ENCODE data around the gene DYRK4.

The DYRK4 gene

DNA sequence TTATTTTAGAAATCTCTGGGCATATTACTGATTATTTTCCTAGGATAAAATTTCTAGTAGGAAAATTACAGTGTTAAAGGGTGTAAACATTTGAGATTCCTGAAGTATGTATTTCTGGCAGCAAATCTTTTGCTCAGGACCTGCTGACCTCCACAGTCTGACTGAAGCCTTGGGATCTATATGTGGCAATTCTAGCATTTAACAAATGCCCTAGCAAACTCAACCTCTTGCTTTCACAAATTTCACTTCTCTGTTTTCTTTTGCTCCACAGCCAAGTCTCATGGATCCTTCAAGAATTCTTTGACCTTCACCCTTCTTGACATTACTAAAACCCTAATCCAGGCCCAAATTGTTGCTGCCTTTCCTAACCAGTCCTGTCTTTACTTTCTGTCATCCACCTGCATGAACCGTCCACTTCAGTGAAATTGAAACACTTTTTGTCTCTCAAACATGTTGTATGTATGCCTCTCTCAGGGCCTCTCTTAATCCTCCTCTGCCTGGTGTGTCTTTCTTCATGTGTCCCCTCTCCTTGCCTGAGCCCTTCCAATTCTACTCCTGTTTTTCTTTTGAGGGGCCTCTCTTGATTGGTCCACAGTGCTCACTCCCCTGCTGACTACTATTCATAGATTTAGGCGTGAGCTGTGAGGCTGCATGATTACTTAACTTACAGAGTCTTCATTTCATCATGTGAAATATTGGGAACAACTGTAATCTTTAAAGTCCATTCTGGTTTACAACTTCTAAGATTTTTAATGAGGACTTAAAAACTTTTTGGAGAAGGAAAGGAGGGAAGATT, 5.1 kb upstream of the DYRK4 start:
- in situ Hi-C loops (cut with HindIII; ENCODE audit: low pct_ligation_motif_present, low pct_unique_long_range_greater_than_20kb, low sequenced_read_pairs) = no loop called here
- no peak for DNase-seq

- DNase-seq = no peak
- in situ Hi-C loops (cut with HindIII; ENCODE audit: low pct_ligation_motif_present, low pct_unique_long_range_greater_than_20kb, low sequenced_read_pairs) = no loop called here
These were observed 4.4 kb upstream of the DYRK4 start for GRCh38 chr12:4557586-4557985.

DNA sequence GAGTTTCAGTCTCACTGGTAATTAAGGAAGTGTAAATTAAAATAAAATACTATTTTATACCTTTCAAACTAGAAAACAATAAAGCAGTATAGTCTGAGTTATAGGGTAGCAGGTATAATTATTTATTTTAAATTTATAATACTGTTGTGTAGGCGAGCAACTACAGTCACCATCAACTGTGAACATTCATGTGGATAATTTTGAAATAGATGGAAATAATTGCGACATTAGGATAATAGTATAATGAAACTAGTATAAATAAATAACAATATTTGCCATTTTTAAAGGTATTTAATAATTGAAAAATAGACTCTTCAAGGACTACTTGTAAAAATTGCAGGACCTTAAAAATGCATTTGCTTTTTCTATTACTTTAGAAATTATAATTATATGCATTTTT, 3.8 kb upstream of the DYRK4 start:
- no peak for DNase-seq
- in situ Hi-C loops (cut with HindIII; ENCODE audit: low pct_ligation_motif_present, low pct_unique_long_range_greater_than_20kb, low sequenced_read_pairs) = no loop called here

- in situ Hi-C loops (cut with HindIII; ENCODE audit: low pct_ligation_motif_present, low pct_unique_long_range_greater_than_20kb, low sequenced_read_pairs) = no loop called here
- DNase-seq = no peak
These were observed 1.3 kb downstream of the DYRK4 start for GRCh38 chr12:4563336-4563735.

GRCh38 chr12:4564818-4565217, 2.8 kb downstream of the DYRK4 start:
- no peak for DNase-seq
- in situ Hi-C loops (cut with HindIII; ENCODE audit: low pct_ligation_motif_present, low pct_unique_long_range_greater_than_20kb, low sequenced_read_pairs) = no loop called here

DNA sequence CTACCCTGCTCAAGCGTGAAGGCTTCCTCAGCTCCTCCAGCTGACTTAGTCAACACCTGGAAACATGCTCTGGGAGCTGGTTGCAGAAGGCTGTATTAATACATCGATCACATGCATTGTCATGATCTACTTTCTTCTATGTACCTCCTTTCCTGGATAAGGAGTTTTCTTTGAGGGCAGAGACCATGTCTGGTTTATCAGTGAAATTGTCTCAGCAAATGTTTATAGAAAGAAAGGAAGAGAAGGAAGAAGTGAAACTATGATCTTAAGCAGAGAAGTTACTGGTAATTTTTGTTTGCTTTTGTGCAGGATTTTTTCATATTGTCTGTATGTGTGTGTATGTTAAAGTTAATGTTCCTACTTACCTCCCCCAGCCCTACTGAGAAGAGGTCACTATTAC, 4.5 kb downstream of the DYRK4 start:
- in situ Hi-C loops (cut with HindIII; ENCODE audit: low pct_ligation_motif_present, low pct_unique_long_range_greater_than_20kb, low sequenced_read_pairs) = no loop called here
- DNase-seq = no peak

- no peak for DNase-seq
- in situ Hi-C loops (cut with HindIII; ENCODE audit: low pct_ligation_motif_present, low pct_unique_long_range_greater_than_20kb, low sequenced_read_pairs) = no loop called here
These were observed 5.3 kb downstream of the DYRK4 start for GRCh38 chr12:4567073-4567881.

- DNase-seq = no peak
- in situ Hi-C loops (cut with HindIII; ENCODE audit: low pct_ligation_motif_present, low pct_unique_long_range_greater_than_20kb, low sequenced_read_pairs) = no loop called here
These were observed 7.3 kb downstream of the DYRK4 start for GRCh38 chr12:4569261-4569660.

DNA sequence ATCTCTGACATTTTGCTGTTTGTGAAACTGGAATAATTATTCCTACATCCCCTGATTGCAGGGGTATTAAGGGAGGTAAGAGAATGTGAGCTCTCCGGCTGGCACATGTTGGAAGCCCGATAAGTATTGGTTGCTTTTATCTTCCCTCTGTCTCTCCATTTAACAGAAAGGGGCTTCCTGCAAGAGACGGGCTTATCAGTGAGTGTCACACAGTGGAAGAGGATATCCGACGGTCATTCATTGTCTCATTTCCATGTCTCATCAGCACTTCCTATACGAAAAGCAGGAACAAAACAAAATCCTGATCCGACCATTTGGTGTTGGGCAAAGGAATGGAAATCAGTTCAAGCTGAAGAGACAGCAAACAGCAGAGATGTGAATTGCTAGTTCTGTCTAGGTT, 10.7 kb downstream of the DYRK4 start:
- DNase-seq = no peak
- in situ Hi-C loops (cut with HindIII; ENCODE audit: low pct_ligation_motif_present, low pct_unique_long_range_greater_than_20kb, low sequenced_read_pairs) = no loop called here

DNA sequence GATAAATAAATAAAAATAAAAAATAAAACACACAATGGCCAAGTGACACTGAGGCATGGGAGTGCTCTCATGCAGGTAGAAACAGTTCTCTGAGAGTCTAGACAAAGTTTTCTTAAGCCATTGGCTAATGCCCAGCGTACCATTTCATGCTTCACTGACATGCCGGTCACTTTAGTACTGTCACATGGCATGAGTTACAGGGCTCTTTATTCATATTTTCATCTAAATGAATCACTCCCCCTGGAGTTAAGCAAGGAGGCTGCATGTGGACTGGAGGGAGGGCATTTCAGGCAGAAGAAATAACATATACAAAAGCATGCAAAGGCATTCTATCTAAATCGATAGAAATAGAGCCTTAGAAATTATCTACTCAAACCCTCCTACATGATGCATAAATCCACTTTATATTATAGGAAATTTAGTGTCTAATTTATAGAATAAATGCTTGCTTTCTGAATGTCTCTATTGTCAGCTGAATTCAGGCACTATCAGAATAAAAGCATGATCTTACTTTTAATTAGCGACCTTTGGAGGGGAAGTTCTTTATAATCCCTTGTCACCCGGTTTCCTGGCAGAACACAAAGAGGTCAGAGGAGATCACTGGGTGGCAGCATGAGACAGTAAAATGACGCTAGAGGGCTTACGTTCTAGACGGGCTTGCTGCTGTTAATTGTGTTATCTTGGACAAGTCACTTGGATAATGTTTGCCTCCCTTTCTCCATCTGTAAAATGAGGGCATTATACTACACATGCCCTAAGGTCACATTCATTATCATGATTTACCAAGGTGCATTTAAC, 17.5 kb downstream of the DYRK4 start:
- DNase-seq = peak; percentile 16
- in situ Hi-C loops (cut with HindIII; ENCODE audit: low pct_ligation_motif_present, low pct_unique_long_range_greater_than_20kb, low sequenced_read_pairs) = no loop called here

- DNase-seq = no peak
- in situ Hi-C loops (cut with HindIII; ENCODE audit: low pct_ligation_motif_present, low pct_unique_long_range_greater_than_20kb, low sequenced_read_pairs) = no loop called here
These were observed 18.3 kb downstream of the DYRK4 start for GRCh38 chr12:4580281-4580688.

- in situ Hi-C loops (cut with HindIII; ENCODE audit: low pct_ligation_motif_present, low pct_unique_long_range_greater_than_20kb, low sequenced_read_pairs) = no loop called here
These were observed 22.3 kb downstream of the DYRK4 start for GRCh38 chr12:4584281-4584680.

GRCh38 chr12:4584896-4585295, 22.9 kb downstream of the DYRK4 start:
- DNase-seq = no peak
- in situ Hi-C loops (cut with HindIII; ENCODE audit: low pct_ligation_motif_present, low pct_unique_long_range_greater_than_20kb, low sequenced_read_pairs) = no loop called here

More at GRCh38 chr12:4584281-4584680, 22.3 kb downstream of the DYRK4 start:
- DNase-seq = no peak

DNA sequence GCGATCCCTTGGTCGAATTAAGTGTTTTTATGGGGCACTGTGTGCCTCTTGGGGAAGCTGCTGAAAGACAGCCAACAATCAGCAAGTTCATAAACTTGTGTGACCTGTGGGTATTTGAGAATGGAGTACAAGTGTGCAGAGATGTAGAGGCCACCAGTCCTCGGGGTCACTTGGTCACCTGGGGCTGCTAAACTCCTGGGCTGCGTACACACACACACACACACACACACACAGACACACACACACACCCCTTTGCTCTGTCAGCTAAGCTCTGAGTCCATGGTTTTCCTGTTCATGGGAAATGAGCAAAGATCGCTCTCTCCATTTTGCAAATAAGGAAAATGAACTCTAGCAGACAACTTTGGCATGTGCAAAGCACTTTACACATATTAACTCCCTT, 24.5 kb downstream of the DYRK4 start:
- in situ Hi-C loops (cut with HindIII; ENCODE audit: low pct_ligation_motif_present, low pct_unique_long_range_greater_than_20kb, low sequenced_read_pairs) = no loop called here
- no peak for DNase-seq

GRCh38 chr12:4587108-4587507, 25.1 kb downstream of the DYRK4 start:
- in situ Hi-C loops (cut with HindIII; ENCODE audit: low pct_ligation_motif_present, low pct_unique_long_range_greater_than_20kb, low sequenced_read_pairs) = no loop called here
- no peak for DNase-seq

DNA sequence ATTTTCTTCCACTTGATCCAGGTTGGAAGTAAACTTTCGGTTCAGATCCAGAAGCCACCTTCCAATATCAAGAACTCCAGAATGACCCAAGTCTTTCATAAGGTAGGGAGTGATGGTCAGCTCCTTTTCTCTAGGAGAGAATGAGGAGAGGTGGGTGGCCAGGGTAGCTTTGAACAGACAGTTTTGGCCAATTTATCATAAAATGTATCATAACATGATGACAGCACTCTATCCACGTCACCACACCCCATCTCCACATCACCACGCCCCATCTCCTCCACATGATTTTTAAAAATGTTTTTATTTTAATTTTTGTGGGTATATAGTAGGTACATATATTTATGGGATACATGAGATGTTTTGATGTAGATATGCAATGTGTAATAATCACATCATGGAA, 26.9 kb downstream of the DYRK4 start:
- in situ Hi-C loops (cut with HindIII; ENCODE audit: low pct_ligation_motif_present, low pct_unique_long_range_greater_than_20kb, low sequenced_read_pairs) = no loop called here
- DNase-seq = no peak

DNA sequence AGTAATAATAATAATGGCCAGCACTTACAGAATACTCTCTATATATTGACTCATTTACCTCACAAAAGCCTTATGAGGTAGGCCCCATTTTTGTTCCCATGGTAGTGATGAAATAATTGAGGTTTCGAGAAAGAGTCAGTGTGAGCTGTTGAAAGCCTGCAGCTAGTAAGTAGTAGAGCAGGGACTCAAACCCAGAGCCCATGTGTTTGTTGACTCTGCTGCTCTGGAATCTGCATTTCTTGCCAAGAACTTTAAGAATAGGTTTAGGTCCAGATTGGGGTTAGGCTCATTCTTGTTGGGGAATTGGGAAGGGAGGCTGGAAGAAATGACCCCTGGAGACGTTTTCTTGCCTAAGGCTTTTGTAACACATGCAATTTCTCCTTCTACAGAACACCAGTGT, 27.9 kb downstream of the DYRK4 start:
- in situ Hi-C loops (cut with HindIII; ENCODE audit: low pct_ligation_motif_present, low pct_unique_long_range_greater_than_20kb, low sequenced_read_pairs) = no loop called here
- no peak for DNase-seq

GRCh38 chr12:4591180-4591687, 29.2 kb downstream of the DYRK4 start:
- DNase-seq = no peak
- in situ Hi-C loops (cut with HindIII; ENCODE audit: low pct_ligation_motif_present, low pct_unique_long_range_greater_than_20kb, low sequenced_read_pairs) = no loop called here

- in situ Hi-C loops (cut with HindIII; ENCODE audit: low pct_ligation_motif_present, low pct_unique_long_range_greater_than_20kb, low sequenced_read_pairs) = no loop called here
- DNase-seq = no peak
These were observed 33.9 kb downstream of the DYRK4 start for GRCh38 chr12:4595881-4596280.
